Medulla oblongata (tissue), 1 donor: ENCODE measurements around the gene CPXM2.
"Not testable (repeated sequence)": the region's sequence is repeated elsewhere in the genome, so short reads cannot be mapped to it uniquely, and the experiment has no call there.

ENCODE experiments used
- DNase-seq: peaks from one replicate; pipeline ENCODE4 v3.0.0-alpha.2; 2015; ENCODE audit errors: extremely low spot score

The CPXM2 gene

GRCh38 chr10:123743441-123744223 lies 148.0 kb downstream of the CPXM2 start:
- no peak for DNase-seq

GRCh38 chr10:123742751-123743440 lies 148.7 kb downstream of the CPXM2 start:
- DNase-seq = no peak

GRCh38 chr10:123741711-123742110 lies 149.9 kb downstream of the CPXM2 start:
- no peak for DNase-seq

GRCh38 chr10:123741146-123741545 lies 150.5 kb downstream of the CPXM2 start:
- no peak for DNase-seq

- DNase-seq = not testable (repeated sequence)
Measured at GRCh38 chr10:123736917-123737316, 154.7 kb downstream of the CPXM2 start.

- DNase-seq = no peak
Measured at GRCh38 chr10:123729523-123729922, 162.1 kb downstream of the CPXM2 start.

GRCh38 chr10:123726836-123727235 lies 164.8 kb downstream of the CPXM2 start:
- DNase-seq = no peak

- DNase-seq = no peak
Measured at GRCh38 chr10:123726381-123726780, 165.2 kb downstream of the CPXM2 start.

- no peak for DNase-seq
Measured at GRCh38 chr10:123724747-123725146, 166.9 kb downstream of the CPXM2 start.

GRCh38 chr10:123722351-123722750 lies 169.3 kb downstream of the CPXM2 start:
- DNase-seq = no peak

GRCh38 chr10:123721441-123722049 lies 170.1 kb downstream of the CPXM2 start:
- DNase-seq = no peak

GRCh38 chr10:123720536-123720935 lies 171.1 kb downstream of the CPXM2 start:
- no peak for DNase-seq

GRCh38 chr10:123718544-123719060 lies 173.0 kb downstream of the CPXM2 start:
- DNase-seq = no peak

GRCh38 chr10:123717336-123717735 lies 174.3 kb downstream of the CPXM2 start:
- no peak for DNase-seq

- DNase-seq = no peak
Measured at GRCh38 chr10:123715546-123715945, 176.1 kb downstream of the CPXM2 start.

GRCh38 chr10:123706236-123706635 lies 185.4 kb downstream of the CPXM2 start:
- DNase-seq = no peak

GRCh38 chr10:123704812-123705211 lies 186.8 kb downstream of the CPXM2 start:
- DNase-seq = no peak

- DNase-seq = no peak
Measured at GRCh38 chr10:123704076-123704475, 187.5 kb downstream of the CPXM2 start.

GRCh38 chr10:123703195-123703790 lies 188.3 kb downstream of the CPXM2 start:
- no peak for DNase-seq
